Stomach (tissue), 4 donors: ENCODE results near the gene RIPK1.

Source experiments
- EP300 ChIP-seq: sonication (generic); formaldehyde crosslinking; IDR thresholded peaks from one replicate; pipeline ENCODE4 v1.6.1; 2017; ENCODE audit warnings: antibody characterized with exemption
- POLR2AphosphoS5 ChIP-seq, 3 donors: sonication (generic); formaldehyde crosslinking; IDR thresholded peaks; one replicate each; pipeline ENCODE4 v1.6.1; 2016; ENCODE audit warnings: antibody characterized with exemption in 3 of 3
- TF ChIP-seq, protein P1 (sequence below), 7 experiments: fragments of 450-650 bp in 4 of 7; fragments of 200-600 bp in 3 of 7; sonication (generic) in 3 of 7; IDR thresholded peaks; one replicate each; pipeline ENCODE4 v1.5.1; 2016 to 2019; ENCODE audit warnings: antibody characterized with exemption in 7 of 7, control low read depth in 2 of 7, mild to moderate bottlenecking in 1 of 7

DNA sequence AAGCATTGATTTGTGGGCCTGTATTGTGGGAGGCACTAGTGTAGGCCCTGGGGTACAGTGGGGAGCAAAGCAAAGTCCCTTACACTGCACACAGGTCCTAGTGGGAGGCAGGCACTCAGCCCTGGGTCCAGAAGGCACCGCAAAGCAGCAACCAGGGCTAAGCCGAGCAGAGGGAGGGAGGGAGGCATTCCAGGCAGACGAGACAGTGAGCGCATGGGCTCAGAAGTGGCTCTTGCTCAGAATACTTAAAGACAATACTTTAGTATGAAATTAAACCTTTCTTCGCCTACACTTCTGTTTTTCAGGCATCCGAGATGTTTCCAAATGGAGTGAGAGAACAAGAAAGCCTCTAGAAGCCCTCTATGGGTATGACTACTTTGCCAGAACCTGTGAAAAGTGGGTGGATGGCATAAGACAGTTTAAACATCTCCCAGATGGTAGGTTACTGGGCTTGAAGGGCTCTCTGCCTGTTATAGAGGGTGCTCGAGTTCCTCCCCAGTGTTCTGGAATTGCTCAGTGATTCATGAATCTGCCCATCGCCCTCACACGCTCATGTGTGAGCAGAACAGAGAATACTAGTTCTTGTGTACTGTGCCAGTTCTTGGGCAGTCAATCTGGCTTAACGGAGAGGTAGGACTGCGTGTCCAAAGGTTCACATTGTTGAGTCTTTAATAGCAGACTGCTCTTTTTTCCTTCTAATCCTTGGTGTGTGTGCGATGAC, 68.9 kb downstream of the RIPK1 start:
- TF ChIP-seq POLR2AphosphoS5 (IDR thresholded peaks at IDR 0.05) = no peak
- TF ChIP-seq, protein P1, sequence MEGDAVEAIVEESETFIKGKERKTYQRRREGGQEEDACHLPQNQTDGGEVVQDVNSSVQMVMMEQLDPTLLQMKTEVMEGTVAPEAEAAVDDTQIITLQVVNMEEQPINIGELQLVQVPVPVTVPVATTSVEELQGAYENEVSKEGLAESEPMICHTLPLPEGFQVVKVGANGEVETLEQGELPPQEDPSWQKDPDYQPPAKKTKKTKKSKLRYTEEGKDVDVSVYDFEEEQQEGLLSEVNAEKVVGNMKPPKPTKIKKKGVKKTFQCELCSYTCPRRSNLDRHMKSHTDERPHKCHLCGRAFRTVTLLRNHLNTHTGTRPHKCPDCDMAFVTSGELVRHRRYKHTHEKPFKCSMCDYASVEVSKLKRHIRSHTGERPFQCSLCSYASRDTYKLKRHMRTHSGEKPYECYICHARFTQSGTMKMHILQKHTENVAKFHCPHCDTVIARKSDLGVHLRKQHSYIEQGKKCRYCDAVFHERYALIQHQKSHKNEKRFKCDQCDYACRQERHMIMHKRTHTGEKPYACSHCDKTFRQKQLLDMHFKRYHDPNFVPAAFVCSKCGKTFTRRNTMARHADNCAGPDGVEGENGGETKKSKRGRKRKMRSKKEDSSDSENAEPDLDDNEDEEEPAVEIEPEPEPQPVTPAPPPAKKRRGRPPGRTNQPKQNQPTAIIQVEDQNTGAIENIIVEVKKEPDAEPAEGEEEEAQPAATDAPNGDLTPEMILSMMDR (IDR thresholded peaks at IDR 0.05) = no peak
- no peak for TF ChIP-seq EP300
